Measurements from ENCODE around the gene LNPEP. TPM values are rescaled to one million over a fixed set of nuclear protein-coding genes. Genes with fewer than 3 reads are reported as not detected.
A peak's percentile ranks its signal among the peaks of the same experiment; 100 is the strongest.

The LNPEP gene
- total and polyA plus RNA-seq, 2 of the 4 experiments (the other 2 are of a cell fraction): 3.6 to 27.4 TPM

- TF ChIP-seq MAZ (IDR thresholded peaks at IDR 0.05; ENCODE audit: borderline replicate concordance, low read depth, low read length) (peak; percentile 94), MXI1 (IDR thresholded peaks at IDR 0.05; ENCODE audit: borderline replicate concordance, low read depth, low read length) (no peak; the same call in 1 of the 2 replicates), CEBPB (IDR thresholded peaks at IDR 0.05; ENCODE audit: low read depth, low read length) (no peak), NFE2L2 (IDR thresholded peaks at IDR 0.05; ENCODE audit: low read depth, low read length) (no peak), RFX5 (IDR thresholded peaks at IDR 0.05; ENCODE audit: low read depth, low read length) (no peak), CHD1 (IDR thresholded peaks at IDR 0.05; ENCODE audit: low read depth, low read length) (0 out of 2 replicates have a peak, but pooled peaks have one; percentile 60)
Observed at GRCh38 chr5:96935559-96936430, at the start of gene LNPEP (continued).
